Measurements from ENCODE around the gene CCDC68. TPM values are rescaled to one million over a fixed set of nuclear protein-coding genes. Genes with fewer than 3 reads are reported as not detected.

CCDC68 gene
- total RNA-seq, 3 donors from 2014 or later (not counting 1 experiment from before 2014, with no cell fraction given) = not detected

GRCh38 chr18:54906331-54907185, 52.7 kb downstream of the CCDC68 start:
- intact Hi-C loops (cut with micrococcal nuclease) = no loop called here
- 96% methylated on average over 3 of the region's 6 CpGs for WGBS (ENCODE audit: insufficient coverage)
- Mint-ChIP-seq H3K4me3 (no peak overlapping the region), H3K27ac (no peak overlapping the region), H3K36me3 (no peaks in the 10 kb centered on the region), H3K4me1 (no peaks in the 10 kb centered on the region), H3K27me3 (ENCODE audit: low read depth in 2 of 2) (peaks cover 0 to 3% of the 10 kb centered on the region in 2 donors), H3K9me3 (no peaks in the 10 kb centered on the region)
- Histone ChIP-seq H3K9me3 (ENCODE audit: control insufficient read depth, insufficient read depth, low read length) (no peaks in the 10 kb centered on the region), H3K27me3 (ENCODE audit: control insufficient read depth, insufficient read depth, low read length) (no peaks in the 10 kb centered on the region), H3K4me3 (ENCODE audit: low read length) (no peak overlapping the region), H3K27ac (ENCODE audit: low read length) (no peak overlapping the region), H3K4me1 (ENCODE audit: control insufficient read depth, insufficient read depth, low read length) (no peaks in the 10 kb centered on the region), H3K36me3 (ENCODE audit: control insufficient read depth, insufficient read depth, low read length) (no peaks in the 10 kb centered on the region)
- no peak for TF ChIP-seq CTCF (IDR thresholded peaks at IDR 0.05)
- DNase-seq (no peak), ATAC-seq (no peak)

GRCh38 chr18:54905629-54906028, 53.6 kb downstream of the CCDC68 start:
- no peak overlapping the region for H3K27ac ChIP-seq (ENCODE audit: low read length)
- H3K27me3 Mint-ChIP-seq (ENCODE audit: low read depth in 2 of 2) = peaks cover 0 to 3% of the 10 kb centered on the region in 2 donors
- no peaks in the 10 kb centered on the region for H3K4me1 Mint-ChIP-seq
- H3K9me3 Mint-ChIP-seq = no peaks in the 10 kb centered on the region
- no peak overlapping the region for H3K4me3 ChIP-seq (ENCODE audit: low read length)
- TF ChIP-seq CTCF (IDR thresholded peaks at IDR 0.05) = no peak
- no peaks in the 10 kb centered on the region for H3K36me3 Mint-ChIP-seq
- no peak for DNase-seq
- no peaks in the 10 kb centered on the region for H3K9me3 ChIP-seq (ENCODE audit: control insufficient read depth, insufficient read depth, low read length)
- H3K36me3 ChIP-seq (ENCODE audit: control insufficient read depth, insufficient read depth, low read length) = no peaks in the 10 kb centered on the region
- no peaks in the 10 kb centered on the region for H3K4me1 ChIP-seq (ENCODE audit: control insufficient read depth, insufficient read depth, low read length)
- 81% methylated on average over 5 of the region's 5 CpGs for WGBS (ENCODE audit: insufficient coverage)
- intact Hi-C loops (cut with micrococcal nuclease) = no loop called here
- no peak overlapping the region for H3K27ac Mint-ChIP-seq
- no peaks in the 10 kb centered on the region for H3K27me3 ChIP-seq (ENCODE audit: control insufficient read depth, insufficient read depth, low read length)
- H3K4me3 Mint-ChIP-seq = no peak overlapping the region
- no peak for ATAC-seq

DNA sequence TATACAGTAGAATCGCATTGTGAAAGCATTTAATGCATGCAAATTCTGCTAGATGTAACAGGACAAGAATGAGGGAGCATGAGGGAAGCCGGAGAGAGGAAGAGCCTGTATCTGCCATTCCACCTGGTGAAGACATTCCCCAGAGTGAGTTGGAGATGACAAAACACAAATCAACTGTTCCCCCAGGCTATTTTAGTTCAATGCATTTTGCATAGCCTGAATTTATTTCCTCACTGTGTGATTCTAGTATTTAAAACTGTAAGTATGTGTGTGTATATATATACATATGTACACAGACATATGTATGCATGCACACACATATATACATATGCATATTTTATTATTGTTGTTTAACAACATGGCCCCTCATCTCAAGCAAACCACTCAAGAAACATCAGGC, 54.7 kb downstream of the CCDC68 start:
- no peaks in the 10 kb centered on the region for H3K4me1 ChIP-seq (ENCODE audit: control insufficient read depth, insufficient read depth, low read length)
- no peak for ATAC-seq
- no peaks in the 10 kb centered on the region for H3K9me3 Mint-ChIP-seq
- H3K4me1 Mint-ChIP-seq = peaks cover 0 to 6% of the 10 kb centered on the region in 2 donors
- WGBS (ENCODE audit: insufficient coverage) = 96% methylated on average over 2 of the region's 2 CpGs
- no peak for TF ChIP-seq CTCF (IDR thresholded peaks at IDR 0.05)
- no peak overlapping the region for H3K27ac ChIP-seq (ENCODE audit: low read length)
- no peaks in the 10 kb centered on the region for H3K27me3 ChIP-seq (ENCODE audit: control insufficient read depth, insufficient read depth, low read length)
- H3K4me3 ChIP-seq (ENCODE audit: low read length) = no peak overlapping the region
- H3K4me3 Mint-ChIP-seq = no peak overlapping the region
- DNase-seq = no peak
- no peaks in the 10 kb centered on the region for H3K36me3 Mint-ChIP-seq
- intact Hi-C loops (cut with micrococcal nuclease) = no loop called here
- H3K27ac Mint-ChIP-seq = no peak overlapping the region
- peaks cover 0 to 3% of the 10 kb centered on the region in 2 donors for H3K27me3 Mint-ChIP-seq (ENCODE audit: low read depth in 2 of 2)
- H3K36me3 ChIP-seq (ENCODE audit: control insufficient read depth, insufficient read depth, low read length) = no peaks in the 10 kb centered on the region
- H3K9me3 ChIP-seq (ENCODE audit: control insufficient read depth, insufficient read depth, low read length) = no peaks in the 10 kb centered on the region

All from natural killer cell (primary cell).